Measurements from ENCODE around the gene TIMP2. TPM values are rescaled to one million over a fixed set of nuclear protein-coding genes. Genes with fewer than 3 reads are reported as not detected.

The TIMP2 gene, protein sequence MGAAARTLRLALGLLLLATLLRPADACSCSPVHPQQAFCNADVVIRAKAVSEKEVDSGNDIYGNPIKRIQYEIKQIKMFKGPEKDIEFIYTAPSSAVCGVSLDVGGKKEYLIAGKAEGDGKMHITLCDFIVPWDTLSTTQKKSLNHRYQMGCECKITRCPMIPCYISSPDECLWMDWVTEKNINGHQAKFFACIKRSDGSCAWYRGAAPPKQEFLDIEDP
- total RNA-seq (2022; extraction: Qiagen RNA extraction; ENCODE audit: low read depth) = 201 to 255 TPM (median 228 TPM) in 5 replicates

DNA sequence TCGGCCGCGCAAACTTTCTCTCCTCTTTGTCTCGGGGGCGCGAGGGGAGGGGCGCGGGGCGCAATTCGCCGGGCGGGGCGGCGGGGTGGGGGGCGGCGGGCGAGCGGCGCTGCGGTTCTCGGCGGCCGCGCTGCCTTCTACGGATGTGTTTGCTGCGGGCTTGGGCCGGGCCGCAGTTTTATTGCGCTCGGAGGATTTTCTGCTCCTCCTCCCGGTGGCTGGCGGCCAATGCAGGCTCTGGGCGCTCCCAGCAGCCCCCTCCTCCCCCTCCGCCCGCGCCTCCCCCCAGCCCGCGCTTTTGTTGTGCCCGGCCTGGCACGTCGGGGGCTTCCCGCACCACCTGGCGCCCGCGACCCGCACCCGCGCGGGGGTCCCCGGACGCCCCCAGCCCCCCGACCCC lies at the start of gene TIMP2:
TSS of gene TIMP2 (minus strand) at position 154 of the 400 bp plus-strand sequence. CDS start 299 bp downstream, outside the sequence.

DNA sequence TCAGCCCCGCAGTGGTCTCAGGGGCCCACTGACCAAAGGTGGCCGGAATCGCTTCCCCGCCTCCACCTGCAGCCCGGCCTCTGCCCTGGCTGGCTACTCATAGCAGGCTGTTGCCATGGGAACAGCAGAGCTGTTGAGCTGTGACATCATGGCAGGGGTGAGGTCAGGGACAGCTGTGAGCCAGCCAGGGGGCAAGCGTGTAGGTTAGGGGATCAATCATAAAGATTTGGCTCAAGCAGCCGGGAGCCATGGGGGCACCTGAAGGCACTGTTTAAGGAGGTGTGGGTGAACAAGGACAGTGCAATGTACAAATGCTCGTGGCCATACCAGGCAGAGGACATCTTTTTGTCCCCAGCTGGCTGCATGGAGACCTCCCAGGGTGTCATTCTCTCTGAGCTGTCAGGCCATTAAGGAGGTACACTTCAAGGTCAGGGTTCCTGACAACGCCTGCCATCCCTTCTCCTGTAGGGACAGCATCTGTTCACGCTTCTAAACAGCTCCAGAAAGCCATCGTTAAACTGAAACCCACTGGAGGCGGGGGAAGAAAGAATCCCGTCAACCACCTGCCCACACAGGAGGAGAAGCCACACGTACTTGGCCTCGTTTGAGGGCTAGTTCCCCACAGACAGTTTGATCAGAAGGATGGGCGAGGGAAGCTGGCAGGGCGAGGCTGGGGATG lies 21.9 kb downstream of the TIMP2 start, which contains the start of gene CEP295NL:
TSS of gene CEP295NL (minus strand) at position 101 of the 679 bp plus-strand sequence. CDS start 1,373 bp downstream, outside the sequence.

DNA sequence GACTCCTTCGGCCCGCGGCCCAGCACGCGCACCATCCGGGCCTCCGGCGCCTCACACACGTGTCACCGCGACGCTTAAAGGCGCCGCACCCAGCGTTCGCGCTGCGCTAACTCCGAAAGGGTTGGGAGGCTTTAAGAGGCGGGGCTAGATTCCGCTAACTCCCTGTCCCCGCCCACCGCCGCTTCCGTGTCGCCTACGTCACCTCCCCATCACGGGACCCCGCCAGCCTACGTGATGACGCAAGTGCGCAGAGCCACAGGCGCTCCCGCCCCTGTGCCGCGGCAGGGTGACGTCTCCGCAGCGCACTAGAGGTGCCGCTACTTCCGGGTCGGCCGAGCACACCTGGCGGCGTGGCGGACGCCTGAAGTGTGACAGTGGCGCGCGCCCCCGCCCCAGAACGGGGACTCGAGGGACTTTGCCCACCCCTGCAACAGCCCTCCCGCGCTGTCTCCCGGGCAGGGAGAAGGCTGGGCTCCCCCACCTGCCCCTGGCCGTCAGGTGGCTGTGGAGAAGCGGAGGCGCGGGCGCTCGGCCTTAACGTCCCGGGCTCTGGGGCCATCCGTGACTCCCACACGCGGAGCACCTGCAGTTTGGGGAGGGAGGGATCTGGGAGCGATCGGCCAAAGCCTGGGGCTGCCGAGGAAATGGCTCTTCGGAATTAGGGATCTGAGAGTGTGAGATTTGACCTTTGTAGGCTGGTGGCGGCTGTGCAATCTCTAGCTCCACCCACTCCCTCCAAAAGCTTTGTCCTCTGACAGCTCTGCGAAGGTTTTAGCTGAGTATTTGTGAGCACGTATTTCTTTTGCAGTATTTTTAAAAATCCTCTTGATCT lies 84.2 kb downstream of the TIMP2 start, which contains the start of gene USP36:
TSS of gene USP36 (minus strand) at position 35 of the 832 bp plus-strand sequence. CDS start 4,451 bp downstream, outside the sequence.

Other genes with a start within 250 kb of the TIMP2 start
- 60.4 to 76.4 TPM (median 62.9 TPM) in 5 replicates for gene CYTH1, start 143.1 kb downstream of the TIMP2 start, total RNA-seq (2022; extraction: Qiagen RNA extraction; ENCODE audit: low read depth)
- 51.4 to 59.0 TPM (median 57.2 TPM) in 5 replicates for gene USP36, start 84.6 kb downstream of the TIMP2 start, total RNA-seq (2022; extraction: Qiagen RNA extraction; ENCODE audit: low read depth)
- 0.15 to 0.57 TPM (median 0.34 TPM) in 5 replicates for gene CEP295NL, start 22.2 kb downstream of the TIMP2 start, total RNA-seq (2022; extraction: Qiagen RNA extraction; ENCODE audit: low read depth)
- 71.8 to 91.2 TPM (median 76.6 TPM) in 5 replicates for gene LGALS3BP, start 54.5 kb upstream of the TIMP2 start, total RNA-seq (2022; extraction: Qiagen RNA extraction; ENCODE audit: low read depth)
- gene CANT1, start 84.4 kb upstream of the TIMP2 start, total RNA-seq (2022; extraction: Qiagen RNA extraction; ENCODE audit: low read depth) = 74.1 to 86.6 TPM (median 80.7 TPM) in 5 replicates
- gene C1QTNF1, start 98.8 kb upstream of the TIMP2 start, total RNA-seq (2022; extraction: Qiagen RNA extraction; ENCODE audit: low read depth) = 51.8 to 62.2 TPM (median 53.9 TPM) in 5 replicates
- gene ENGASE, start 149.4 kb upstream of the TIMP2 start, total RNA-seq (2022; extraction: Qiagen RNA extraction; ENCODE audit: low read depth) = 12.0 to 19.0 TPM (median 15.6 TPM) in 5 replicates